ENCODE data around the gene RAPGEF5. TPM values are rescaled to one million over a fixed set of nuclear protein-coding genes. Genes with fewer than 3 reads are reported as not detected.

Gene RAPGEF5
- total RNA-seq, 1 experiment from 2014 or later, result 13.3 TPM

- H3K36me3 Mint-ChIP-seq (ENCODE audit: insufficient read depth in 1 of 3, low read depth in 3 of 3), result no peaks in the 10 kb centered on the region
- TF ChIP-seq, protein P1, sequence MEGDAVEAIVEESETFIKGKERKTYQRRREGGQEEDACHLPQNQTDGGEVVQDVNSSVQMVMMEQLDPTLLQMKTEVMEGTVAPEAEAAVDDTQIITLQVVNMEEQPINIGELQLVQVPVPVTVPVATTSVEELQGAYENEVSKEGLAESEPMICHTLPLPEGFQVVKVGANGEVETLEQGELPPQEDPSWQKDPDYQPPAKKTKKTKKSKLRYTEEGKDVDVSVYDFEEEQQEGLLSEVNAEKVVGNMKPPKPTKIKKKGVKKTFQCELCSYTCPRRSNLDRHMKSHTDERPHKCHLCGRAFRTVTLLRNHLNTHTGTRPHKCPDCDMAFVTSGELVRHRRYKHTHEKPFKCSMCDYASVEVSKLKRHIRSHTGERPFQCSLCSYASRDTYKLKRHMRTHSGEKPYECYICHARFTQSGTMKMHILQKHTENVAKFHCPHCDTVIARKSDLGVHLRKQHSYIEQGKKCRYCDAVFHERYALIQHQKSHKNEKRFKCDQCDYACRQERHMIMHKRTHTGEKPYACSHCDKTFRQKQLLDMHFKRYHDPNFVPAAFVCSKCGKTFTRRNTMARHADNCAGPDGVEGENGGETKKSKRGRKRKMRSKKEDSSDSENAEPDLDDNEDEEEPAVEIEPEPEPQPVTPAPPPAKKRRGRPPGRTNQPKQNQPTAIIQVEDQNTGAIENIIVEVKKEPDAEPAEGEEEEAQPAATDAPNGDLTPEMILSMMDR (conservative IDR thresholded peaks at IDR 0.05), result no peak
- Histone ChIP-seq H3K4me1 (ENCODE audit: insufficient read depth, low read length) (no peaks in the 10 kb centered on the region), H3K4me2 (ENCODE audit: insufficient read depth, insufficient read length, low read length) (no peak overlapping the region), H3T11ph (ENCODE audit: low read length) (no peak overlapping the region), H3K79me1 (ENCODE audit: insufficient read depth, low read depth, low read length, poor library complexity, severe bottlenecking) (no peaks in the 10 kb centered on the region), H4K20me1 (ENCODE audit: control insufficient read depth, insufficient read depth, insufficient read length) (no peaks in the 10 kb centered on the region), H2BK12ac (ENCODE audit: insufficient read length, low read depth, low read length) (no peak overlapping the region), H3K56ac (ENCODE audit: insufficient read length, low read depth, low read length) (no peak overlapping the region), H3K23ac (ENCODE audit: insufficient read length, low read depth, low read length) (no peak overlapping the region), H2BK15ac (ENCODE audit: low read depth, low read length) (no peak overlapping the region), H4K91ac (ENCODE audit: insufficient read length, low read depth, low read length) (no peak overlapping the region), H3K14ac (ENCODE audit: insufficient read depth, low read length) (no peak overlapping the region), H2BK5ac (ENCODE audit: insufficient read length, low read length) (no peak overlapping the region), H3K79me2 (ENCODE audit: insufficient read depth, low read length) (no peaks in the 10 kb centered on the region), H4K5ac (ENCODE audit: insufficient read length, low read depth, low read length) (no peak overlapping the region), H2BK120ac (ENCODE audit: low read depth, low read length, poor library complexity, severe bottlenecking) (no peak overlapping the region), H3K18ac (ENCODE audit: insufficient read length, low read depth, low read length) (no peak overlapping the region), H3K9ac (ENCODE audit: extremely low read depth, insufficient read length, low read length) (no peak overlapping the region), H2BK20ac (ENCODE audit: low read depth, low read length, poor library complexity, severe bottlenecking) (no peak overlapping the region), H3K27ac (ENCODE audit: insufficient read length, low read depth, low read length) (no peak overlapping the region), H4K8ac (replicated peaks; ENCODE audit: insufficient read length, low read depth, low read length) (no peak overlapping the region), H3K4ac (ENCODE audit: low read depth, low read length) (no peak overlapping the region), H3K9me3 (ENCODE audit: control insufficient read depth, low read depth, low read length) (no peaks in the 10 kb centered on the region), H2AK5ac (ENCODE audit: insufficient read length, low read length) (no peak overlapping the region), H3K27me3 (ENCODE audit: insufficient read depth, low read length) (no peaks in the 10 kb centered on the region), H2AFZ (ENCODE audit: low read length) (no peak overlapping the region), H3K23me2 (ENCODE audit: insufficient read length, low read depth, low read length, poor library complexity, severe bottlenecking) (no peaks in the 10 kb centered on the region)
- no CpG with 5 or more reads among the region's 10 CpGs for WGBS (ENCODE audit: extremely low coverage, insufficient read length, low lambda C conversion rate)
- no peak overlapping the region for H3K27ac Mint-ChIP-seq
- H3K27me3 Mint-ChIP-seq (ENCODE audit: low read depth), result no peaks in the 10 kb centered on the region
- no peaks in the 10 kb centered on the region for H3K9me3 Mint-ChIP-seq
- no peak for DNase-seq
- H3K4me1 Mint-ChIP-seq, result peaks cover 8 to 9% of the 10 kb centered on the region in 2 experiments
- no peak overlapping the region for H3K4me3 Mint-ChIP-seq
These were observed 43.3 kb upstream of the RAPGEF5 start for GRCh38 chr7:22400150-22400814.

Measured in H9 (cell line).